Stimulated activated CD4-positive, alpha-beta T cell treated with anti-CD3 and anti-CD28 coated beads, Interleukin-4, amount 100 ng/mL, for 1 hour (primary cell): ENCODE results near the gene RS1.

ENCODE experiments used
- DNase-seq: peaks from one replicate; pipeline ENCODE4 v3.0.0-alpha.2; 2020

Gene RS1

GRCh38 chrX:18668071-18668835 is 3.7 kb downstream of the RS1 start:
- no peak for DNase-seq

- DNase-seq: no peak
Observed at GRCh38 chrX:18666614-18667013, 5.3 kb downstream of the RS1 start.

GRCh38 chrX:18664947-18665346 is 7.0 kb downstream of the RS1 start:
- no peak for DNase-seq

GRCh38 chrX:18661273-18661672 is 10.6 kb downstream of the RS1 start:
- DNase-seq: no peak

GRCh38 chrX:18654875-18655836 is 16.8 kb downstream of the RS1 start:
- DNase-seq: no peak

- DNase-seq: no peak
Observed at GRCh38 chrX:18652636-18653035, 19.3 kb downstream of the RS1 start.

GRCh38 chrX:18650662-18651061 is 21.2 kb downstream of the RS1 start:
- DNase-seq: no peak

GRCh38 chrX:18649498-18649951 is 22.4 kb downstream of the RS1 start:
- DNase-seq: no peak

- DNase-seq: no peak
Observed at GRCh38 chrX:18647621-18648020, 24.3 kb downstream of the RS1 start.

- DNase-seq: no peak
Observed at GRCh38 chrX:18643853-18644252, 28.1 kb downstream of the RS1 start.

- no peak for DNase-seq
Observed at GRCh38 chrX:18643243-18643642, 28.7 kb downstream of the RS1 start.

GRCh38 chrX:18640686-18641085 is 31.2 kb downstream of the RS1 start:
- DNase-seq: no peak

GRCh38 chrX:18639280-18639679 is 32.6 kb downstream of the RS1 start:
- no peak for DNase-seq

- no peak for DNase-seq
Observed at GRCh38 chrX:18638398-18638797, 33.5 kb downstream of the RS1 start.

- DNase-seq: no peak
Observed at GRCh38 chrX:18630934-18631333, 41.0 kb downstream of the RS1 start.

GRCh38 chrX:18624599-18624998 is 47.3 kb downstream of the RS1 start:
- DNase-seq: no peak

GRCh38 chrX:18620349-18620748 is 51.6 kb downstream of the RS1 start:
- no peak for DNase-seq

- no peak for DNase-seq
Observed at GRCh38 chrX:18619288-18619687, 52.6 kb downstream of the RS1 start.

- no peak for DNase-seq
Observed at GRCh38 chrX:18617407-18617750, 54.5 kb downstream of the RS1 start.

GRCh38 chrX:18616688-18617406 is 55.1 kb downstream of the RS1 start:
- DNase-seq: no peak

- no peak for DNase-seq
Observed at GRCh38 chrX:18613930-18614639, 57.8 kb downstream of the RS1 start.

GRCh38 chrX:18607966-18608365 is 63.9 kb downstream of the RS1 start:
- DNase-seq: no peak

- no peak for DNase-seq
Observed at GRCh38 chrX:18598413-18598812, 73.5 kb downstream of the RS1 start.
